WERI-Rb-1 (cell line): Measurements from ENCODE around the gene YY1.

Experiments used
- DNase-seq: peaks from one replicate; pipeline ENCODE4 v3.0.0-alpha.2; 2020
- H3K27ac ChIP-seq: fragments of 250-450 bp; sonication (Bioruptor Pico); 2 replicates; pipeline ENCODE4 v1.5.1; 2020; ENCODE audit warnings: mild to moderate bottlenecking, moderate library complexity
- H3K27me3 ChIP-seq: fragments of 250-450 bp; sonication (Bioruptor Pico); 2 replicates; pipeline ENCODE4 v1.5.1; 2021; ENCODE audit warnings: mild to moderate bottlenecking, low read depth, moderate library complexity; ENCODE audit not compliant: insufficient read depth, severe bottlenecking
- H3K36me3 ChIP-seq: fragments of 250-450 bp; sonication (Bioruptor Pico); 2 replicates; pipeline ENCODE4 v1.5.1; 2020; ENCODE audit warnings: mild to moderate bottlenecking, moderate library complexity
- H3K4me3 ChIP-seq: 2 replicates; pipeline ENCODE4 v1.5.1; 2011; ENCODE audit warnings: low read depth, mild to moderate bottlenecking, control low read depth, low read length
- H3K9me3 ChIP-seq: fragments of 250-450 bp; sonication (Bioruptor Pico); 2 replicates; pipeline ENCODE4 v1.5.1; 2021; ENCODE audit warnings: mild to moderate bottlenecking, moderate library complexity; ENCODE audit not compliant: severe bottlenecking
- TF ChIP-seq, protein P1 (sequence below): IDR thresholded peaks from 2 replicates; pipeline ENCODE4 v1.5.1; 2011; ENCODE audit warnings: low read depth, mild to moderate bottlenecking, control low read depth, inconsistent platforms, low read length

YY1 gene

DNA sequence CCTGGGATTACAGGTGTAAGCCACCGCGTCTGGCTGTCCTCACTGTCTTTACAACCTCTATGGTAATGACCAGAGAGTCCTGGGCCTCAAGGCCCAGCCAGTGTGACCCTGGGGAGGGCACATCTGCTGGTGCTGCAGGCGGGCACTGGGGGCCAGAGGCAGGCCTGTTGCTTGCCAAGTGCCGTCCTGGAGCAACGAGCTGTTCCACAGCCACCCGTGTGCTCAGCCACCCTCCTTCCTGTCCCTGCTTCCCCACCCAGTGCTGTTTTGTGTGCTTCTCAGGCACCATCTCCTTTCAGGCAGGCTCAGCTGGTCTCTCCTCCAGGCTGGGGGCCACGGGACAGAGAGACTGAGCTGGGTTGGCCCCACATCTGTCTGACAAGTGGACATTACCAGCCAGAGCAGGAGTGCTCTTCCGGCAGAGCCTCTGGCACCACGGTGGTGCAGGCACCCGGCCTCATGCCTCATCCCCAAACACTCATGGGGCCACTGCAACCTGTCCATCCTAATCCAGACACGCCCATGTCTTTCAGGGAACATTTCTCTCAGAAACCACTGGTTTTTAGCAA, 93.2 kb downstream of the YY1 start:
- Histone ChIP-seq H3K9me3 (no peaks in the 10 kb centered on the region), H3K36me3 (peaks cover 8% of the 10 kb centered on the region), H3K27me3 (no peaks in the 10 kb centered on the region), H3K27ac (no peak overlapping the region), H3K4me3 (no peak overlapping the region)
- DNase-seq: no peak
- TF ChIP-seq, protein P1, sequence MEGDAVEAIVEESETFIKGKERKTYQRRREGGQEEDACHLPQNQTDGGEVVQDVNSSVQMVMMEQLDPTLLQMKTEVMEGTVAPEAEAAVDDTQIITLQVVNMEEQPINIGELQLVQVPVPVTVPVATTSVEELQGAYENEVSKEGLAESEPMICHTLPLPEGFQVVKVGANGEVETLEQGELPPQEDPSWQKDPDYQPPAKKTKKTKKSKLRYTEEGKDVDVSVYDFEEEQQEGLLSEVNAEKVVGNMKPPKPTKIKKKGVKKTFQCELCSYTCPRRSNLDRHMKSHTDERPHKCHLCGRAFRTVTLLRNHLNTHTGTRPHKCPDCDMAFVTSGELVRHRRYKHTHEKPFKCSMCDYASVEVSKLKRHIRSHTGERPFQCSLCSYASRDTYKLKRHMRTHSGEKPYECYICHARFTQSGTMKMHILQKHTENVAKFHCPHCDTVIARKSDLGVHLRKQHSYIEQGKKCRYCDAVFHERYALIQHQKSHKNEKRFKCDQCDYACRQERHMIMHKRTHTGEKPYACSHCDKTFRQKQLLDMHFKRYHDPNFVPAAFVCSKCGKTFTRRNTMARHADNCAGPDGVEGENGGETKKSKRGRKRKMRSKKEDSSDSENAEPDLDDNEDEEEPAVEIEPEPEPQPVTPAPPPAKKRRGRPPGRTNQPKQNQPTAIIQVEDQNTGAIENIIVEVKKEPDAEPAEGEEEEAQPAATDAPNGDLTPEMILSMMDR: no peak
